Measurements from ENCODE around the gene ZNF697. TPM values are rescaled to one million over a fixed set of nuclear protein-coding genes. Genes with fewer than 3 reads are reported as not detected.

ZNF697 gene
- total and polyA plus RNA-seq, 2 donors from 2014 or later, result 4.1 to 8.3 TPM

- Histone ChIP-seq H3K9me3 (ENCODE audit: control insufficient read depth in 2 of 3, insufficient read depth in 1 of 3, low read length in 3 of 3) (no peaks in the 10 kb centered on the region), H3K9ac (ENCODE audit: low read length in 3 of 3) (no peak overlapping the region), H3K27ac (ENCODE audit: low read depth in 2 of 2, low read length in 2 of 2) (no peak overlapping the region), H3K36me3 (ENCODE audit: control insufficient read depth in 2 of 3, insufficient read depth in 3 of 3, low read length in 3 of 3) (no peaks in the 10 kb centered on the region), H3K27me3 (ENCODE audit: control insufficient read depth, insufficient read depth, low read length) (no peaks in the 10 kb centered on the region), H3K4me1 (ENCODE audit: control insufficient read depth in 2 of 3, insufficient read depth in 2 of 3, low read depth in 1 of 3, low read length in 3 of 3) (peaks cover 2 to 4% (median 2%) of the 10 kb centered on the region in 3 donors), H3K4me3 (ENCODE audit: low read length in 3 of 3) (no peak overlapping the region)
- no peak for TF ChIP-seq CTCF (IDR thresholded peaks at IDR 0.05; ENCODE audit: borderline replicate concordance, extremely low read depth, insufficient read depth)
- intact Hi-C loops (cut with DNase I), result no loop called here
- no peak for FAIRE-seq
- no peak for DNase-seq
Observed at GRCh38 chr1:119670898-119671297, 22.8 kb upstream of the ZNF697 start.

GRCh38 chr1:119667173-119667572 is 19.1 kb upstream of the ZNF697 start:
- FAIRE-seq, result no peak
- no peaks in the 10 kb centered on the region for H3K9me3 ChIP-seq (ENCODE audit: control insufficient read depth in 2 of 3, insufficient read depth in 1 of 3, low read length in 3 of 3)
- intact Hi-C loops (cut with DNase I), result no loop called here

GRCh38 chr1:119664067-119664466 is 16.0 kb upstream of the ZNF697 start:
- intact Hi-C loops (cut with DNase I), result loop anchor here (5.0 kb wide), 1 partner anchor 52 kb away; no protein-coding TSS in a partner anchor
- peaks cover 6 to 10% (median 9%) of the 10 kb centered on the region in 3 donors for H3K4me1 ChIP-seq (ENCODE audit: control insufficient read depth in 2 of 3, insufficient read depth in 2 of 3, low read depth in 1 of 3, low read length in 3 of 3)
- FAIRE-seq, result no peak
- H3K9ac ChIP-seq (ENCODE audit: low read length in 3 of 3), result no peak overlapping the region
- H3K27ac ChIP-seq (ENCODE audit: low read depth in 2 of 2, low read length in 2 of 2), result no peak overlapping the region
- DNase-seq, result no peak
- no peaks in the 10 kb centered on the region for H3K36me3 ChIP-seq (ENCODE audit: control insufficient read depth in 2 of 3, insufficient read depth in 3 of 3, low read length in 3 of 3)
- TF ChIP-seq CTCF (IDR thresholded peaks at IDR 0.05; ENCODE audit: borderline replicate concordance, extremely low read depth, insufficient read depth), result no peak
- H3K9me3 ChIP-seq (ENCODE audit: control insufficient read depth in 2 of 3, insufficient read depth in 1 of 3, low read length in 3 of 3), result no peaks in the 10 kb centered on the region
- no peak overlapping the region for H3K4me3 ChIP-seq (ENCODE audit: low read length in 3 of 3)
- no peaks in the 10 kb centered on the region for H3K27me3 ChIP-seq (ENCODE audit: control insufficient read depth, insufficient read depth, low read length)

More at GRCh38 chr1:119667173-119667572, 19.1 kb upstream of the ZNF697 start:
- DNase-seq, result peak in 3 of 5 donors; percentile 27 to 58 (median 50)
- no peak for TF ChIP-seq CTCF (IDR thresholded peaks at IDR 0.05; ENCODE audit: borderline replicate concordance, extremely low read depth, insufficient read depth)
- H3K36me3 ChIP-seq (ENCODE audit: control insufficient read depth in 2 of 3, insufficient read depth in 3 of 3, low read length in 3 of 3), result no peaks in the 10 kb centered on the region
- H3K27ac ChIP-seq (ENCODE audit: low read depth in 2 of 2, low read length in 2 of 2), result no peak overlapping the region
- H3K9ac ChIP-seq (ENCODE audit: low read length in 3 of 3), result no peak overlapping the region
- no peaks in the 10 kb centered on the region for H3K27me3 ChIP-seq (ENCODE audit: control insufficient read depth, insufficient read depth, low read length)
- H3K4me3 ChIP-seq (ENCODE audit: low read length in 3 of 3), result no peak overlapping the region
- no peaks in the 10 kb centered on the region for H3K4me1 ChIP-seq (ENCODE audit: control insufficient read depth in 2 of 3, insufficient read depth in 2 of 3, low read depth in 1 of 3, low read length in 3 of 3)

DNA sequence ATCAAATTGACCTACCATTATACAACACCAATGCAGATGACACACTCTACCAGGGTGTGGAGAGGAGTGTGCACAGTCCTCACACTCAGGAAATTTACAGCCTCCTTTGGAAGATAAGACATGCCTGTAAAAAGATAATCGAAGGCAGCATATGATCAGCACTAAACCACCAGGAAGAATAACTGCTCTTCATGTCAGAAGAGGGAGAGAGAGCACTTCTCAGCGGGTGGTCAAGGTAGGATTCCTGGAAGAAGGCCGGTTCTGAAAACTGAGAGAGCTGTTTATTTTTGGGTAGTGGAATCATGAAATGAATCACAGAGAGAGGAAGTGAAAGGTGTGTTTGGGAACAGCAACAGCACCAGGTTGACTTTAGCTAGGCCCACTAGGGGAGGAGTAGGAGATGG is 14.0 kb upstream of the ZNF697 start:
- no peak overlapping the region for H3K4me3 ChIP-seq (ENCODE audit: low read length in 3 of 3)
- no peak for TF ChIP-seq CTCF (IDR thresholded peaks at IDR 0.05; ENCODE audit: borderline replicate concordance, extremely low read depth, insufficient read depth)
- FAIRE-seq (no peak), DNase-seq (no peak)
- no peaks in the 10 kb centered on the region for H3K9me3 ChIP-seq (ENCODE audit: control insufficient read depth in 2 of 3, insufficient read depth in 1 of 3, low read length in 3 of 3)
- H3K27me3 ChIP-seq (ENCODE audit: control insufficient read depth, insufficient read depth, low read length), result no peaks in the 10 kb centered on the region
- peaks cover 6 to 10% (median 9%) of the 10 kb centered on the region in 3 donors for H3K4me1 ChIP-seq (ENCODE audit: control insufficient read depth in 2 of 3, insufficient read depth in 2 of 3, low read depth in 1 of 3, low read length in 3 of 3)
- intact Hi-C loops (cut with DNase I), result loop anchor here (5.0 kb wide), 1 partner anchor 50 kb away; no protein-coding TSS in a partner anchor
- H3K9ac ChIP-seq (ENCODE audit: low read length in 3 of 3), result no peak overlapping the region
- H3K27ac ChIP-seq (ENCODE audit: low read depth in 2 of 2, low read length in 2 of 2), result no peak overlapping the region
- no peaks in the 10 kb centered on the region for H3K36me3 ChIP-seq (ENCODE audit: control insufficient read depth in 2 of 3, insufficient read depth in 3 of 3, low read length in 3 of 3)

Data from kidney (tissue), 14 donors.